Gastrocnemius medialis (tissue), 4 donors: Measurements from ENCODE around the gene CRABP2. TPM values are rescaled to one million over a fixed set of nuclear protein-coding genes. Genes with fewer than 3 reads are reported as not detected.

Experiments used
- ATAC-seq, 2 donors: fragments of 150-250 bp; one replicate each; pipeline ENCODE4 v1.9.1; 2016
- DNase-seq, 2 donors: peaks; one replicate each; pipeline ENCODE4 v3.0.0-alpha.2; 2019
- H3K27ac ChIP-seq, 4 donors: fragments of 200-600 bp; sonication (generic); 1 replicate in 1 of 4; 2 replicates in 3 of 4; pipeline ENCODE4 v1.5.1; 2016 to 2018; ENCODE audit warnings: mild to moderate bottlenecking in 2 of 4, moderate library complexity in 1 of 4
- H3K27me3 ChIP-seq, 3 donors: fragments of 200-600 bp; sonication (generic) in 2 of 3; 1 replicate in 1 of 3; 2 replicates in 2 of 3; pipeline versions ENCODE4 v1.5.1 to v1.6.0; 2016 to 2019; ENCODE audit warnings: mild to moderate bottlenecking in 1 of 3, moderate library complexity in 1 of 3
- H3K36me3 ChIP-seq, 2 donors: fragments of 200-600 bp; sonication (generic) in 1 of 2; one replicate each; pipeline ENCODE4 v1.5.1; 2017 to 2018
- H3K4me1 ChIP-seq, 2 donors: fragments of 200-600 bp; sonication (generic) in 1 of 2; one replicate each; pipeline ENCODE4 v1.5.1; 2016 to 2017; ENCODE audit warnings: mild to moderate bottlenecking in 2 of 2
- H3K4me3 ChIP-seq, 4 donors: fragments of 200-600 bp; sonication (generic) in 3 of 4; 1 replicate in 1 of 4; 2 replicates in 3 of 4; pipeline ENCODE4 v1.5.1; 2016 to 2019; ENCODE audit warnings: mild to moderate bottlenecking in 2 of 4
- H3K9me3 ChIP-seq, 3 donors: fragments of 200-600 bp; sonication (generic) in 2 of 3; 1 replicate in 1 of 3; 2 replicates in 2 of 3; pipeline ENCODE4 v1.5.1; 2016 to 2019
- POLR2A ChIP-seq, 2 donors: fragments of 450-650 bp; IDR thresholded peaks; one replicate each; pipeline ENCODE4 v1.6.1; 2017; ENCODE audit warnings: antibody characterized with exemption in 2 of 2, mild to moderate bottlenecking in 2 of 2, moderate library complexity in 2 of 2
- in situ Hi-C, 4 donors: fragments of 200-750 bp; cut with MboI; loops; one replicate each; pipeline versions ENCODE4 v1.15.0 to v1.8.0; 2017; ENCODE audit warnings: low sequenced_read_pairs in 4 of 4
- intact Hi-C: fragments of 100-400 bp; cut with DNase I; formaldehyde crosslinking; loops from one replicate; pipeline ENCODE4 v1.15.1; 2023; ENCODE audit warnings: low total_unique reads
- total RNA-seq, 4 donors: library from RNA; depleted of rRNA; stranded (reverse); fragments of >200 nt; gene quantifications; one replicate each; pipeline versions ENCODE4 v1.1.0 to v1.2.3, GENCODE V29; 2016
- TF ChIP-seq, protein P1 (sequence below), 5 experiments: fragments of 450-650 bp in 3 of 5; fragments of 200-600 bp in 2 of 5; sonication (generic) in 2 of 5; IDR thresholded peaks in 4 of 5; conservative IDR thresholded peaks in 1 of 5; 1 replicate in 4 of 5; 2 replicates in 1 of 5; pipeline ENCODE4 v1.5.1; 2016 to 2019; ENCODE audit warnings: antibody characterized with exemption in 5 of 5, mild to moderate bottlenecking in 3 of 5, moderate library complexity in 3 of 5

CRABP2 gene
- total RNA-seq, 4 donors from 2014 or later: 0.98 to 1.3 TPM; not detected in 2

DNA sequence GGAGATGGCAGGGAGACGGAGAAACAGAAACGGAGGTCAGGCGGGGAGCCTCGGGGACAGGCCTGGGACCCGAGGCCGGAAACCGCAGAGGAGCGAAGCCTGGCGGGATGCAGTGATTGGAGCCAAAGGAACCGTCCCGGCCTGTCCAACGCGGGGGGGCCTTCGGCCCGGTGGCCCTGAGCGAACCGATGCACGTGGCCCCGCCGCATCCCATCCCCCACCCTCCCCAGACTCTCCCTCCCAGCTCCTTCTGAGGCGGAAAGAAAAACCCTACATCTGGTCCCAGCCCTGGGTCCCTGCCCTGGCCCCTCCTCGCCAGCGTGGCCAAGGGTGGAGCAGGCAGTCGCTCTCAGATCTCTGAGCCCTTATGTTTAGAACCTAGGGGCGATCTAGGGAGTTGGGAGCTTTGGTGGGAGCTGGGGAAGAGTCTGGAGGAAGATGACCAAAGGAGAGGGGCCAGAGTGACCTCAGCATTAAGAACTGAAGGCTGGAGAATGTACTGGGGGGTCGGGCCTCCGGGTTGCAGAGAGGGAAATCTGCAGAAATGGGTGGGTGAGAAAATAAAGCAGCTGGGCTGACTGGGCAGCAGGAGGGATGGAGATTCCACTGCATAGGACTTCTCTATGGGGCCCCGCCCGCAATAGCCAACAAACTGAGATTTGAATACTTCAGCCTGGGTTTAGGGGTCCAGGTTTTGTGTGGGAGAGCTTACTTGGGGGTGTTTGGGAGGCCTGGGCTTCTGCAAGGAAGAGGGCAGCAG lies 1.5 kb upstream of the CRABP2 start:
- Histone ChIP-seq H3K36me3 (no peaks in the 10 kb centered on the region), H3K9me3 (no peaks in the 10 kb centered on the region), H3K4me1 (peaks cover 28% of the 10 kb centered on the region in 2 donors), H3K27ac (peak overlapping the region; percentile 60 to 69 (median 65)), H3K4me3 (peak overlapping the region; percentile 37 to 69 (median 50)), H3K27me3 (peaks cover 35 to 38% (median 37%) of the 10 kb centered on the region in 3 donors)
- ATAC-seq: peak; percentile 15 to 35
- in situ Hi-C loops: loop anchor here in 1 of 4 donors (25.0 kb wide), 1 partner anchor 155 kb away; the partner anchor contains the start of genes INSRR and NTRK1
- intact Hi-C loops: no loop called here
- TF ChIP-seq, protein P1, sequence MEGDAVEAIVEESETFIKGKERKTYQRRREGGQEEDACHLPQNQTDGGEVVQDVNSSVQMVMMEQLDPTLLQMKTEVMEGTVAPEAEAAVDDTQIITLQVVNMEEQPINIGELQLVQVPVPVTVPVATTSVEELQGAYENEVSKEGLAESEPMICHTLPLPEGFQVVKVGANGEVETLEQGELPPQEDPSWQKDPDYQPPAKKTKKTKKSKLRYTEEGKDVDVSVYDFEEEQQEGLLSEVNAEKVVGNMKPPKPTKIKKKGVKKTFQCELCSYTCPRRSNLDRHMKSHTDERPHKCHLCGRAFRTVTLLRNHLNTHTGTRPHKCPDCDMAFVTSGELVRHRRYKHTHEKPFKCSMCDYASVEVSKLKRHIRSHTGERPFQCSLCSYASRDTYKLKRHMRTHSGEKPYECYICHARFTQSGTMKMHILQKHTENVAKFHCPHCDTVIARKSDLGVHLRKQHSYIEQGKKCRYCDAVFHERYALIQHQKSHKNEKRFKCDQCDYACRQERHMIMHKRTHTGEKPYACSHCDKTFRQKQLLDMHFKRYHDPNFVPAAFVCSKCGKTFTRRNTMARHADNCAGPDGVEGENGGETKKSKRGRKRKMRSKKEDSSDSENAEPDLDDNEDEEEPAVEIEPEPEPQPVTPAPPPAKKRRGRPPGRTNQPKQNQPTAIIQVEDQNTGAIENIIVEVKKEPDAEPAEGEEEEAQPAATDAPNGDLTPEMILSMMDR (IDR thresholded peaks at IDR 0.05 in 4 of 5, conservative IDR thresholded peaks at IDR 0.05 in 1 of 5): no peak
- TF ChIP-seq POLR2A (IDR thresholded peaks at IDR 0.05): no peak
- DNase-seq: peak in 1 of 2 donors; percentile 51

DNA sequence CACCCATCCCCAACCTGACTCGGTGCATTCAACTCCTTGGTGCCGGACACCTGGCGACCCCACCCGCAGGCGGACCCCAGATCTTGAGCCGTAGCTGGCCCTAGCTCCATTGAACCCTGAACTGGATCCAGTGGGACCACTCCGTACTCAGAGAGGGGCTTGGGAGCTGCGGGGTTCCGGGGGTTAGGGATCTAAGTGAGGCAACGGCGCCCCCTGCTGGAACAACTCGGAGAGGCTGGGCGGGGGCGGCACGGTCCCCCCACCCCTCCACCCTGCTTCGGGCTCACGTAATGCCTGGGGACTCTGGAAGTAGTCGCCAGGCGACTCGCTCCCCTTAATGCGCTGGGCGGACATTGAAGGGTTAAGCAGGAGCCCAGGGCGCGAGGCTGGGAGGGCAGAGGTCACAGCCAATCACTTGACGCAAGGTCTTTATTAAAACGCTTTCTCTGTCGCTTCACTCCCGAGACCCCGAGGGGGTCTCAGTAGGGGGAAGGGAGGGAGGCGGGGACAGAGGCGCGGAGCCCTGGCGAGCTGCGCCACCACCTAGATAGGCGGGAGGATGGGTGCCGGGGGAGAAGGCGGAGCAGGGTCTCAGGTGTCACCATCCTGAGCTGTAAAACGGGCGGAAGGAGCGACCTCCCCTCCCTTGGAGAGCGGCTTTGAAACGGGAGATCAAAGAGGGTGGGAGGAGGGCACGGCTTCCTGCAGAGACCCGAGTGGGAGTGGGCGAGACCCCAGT lies 704 bp upstream of the CRABP2 start:
- intact Hi-C loops: loop anchor here (1.0 kb wide), 1 partner anchor 17 kb away; no protein-coding TSS in a partner anchor
- DNase-seq: peak in 1 of 2 donors; percentile 36
- H3K4me3 ChIP-seq: peak overlapping the region; percentile 37 to 69 (median 50)
- peaks cover 38 to 43% (median 40%) of the 10 kb centered on the region in 3 donors for H3K27me3 ChIP-seq
- peak; percentile 33 to 49 for ATAC-seq
- H3K4me1 ChIP-seq: peaks cover 28% of the 10 kb centered on the region in 2 donors
- H3K36me3 ChIP-seq: no peaks in the 10 kb centered on the region
- in situ Hi-C loops: loop anchor here in 1 of 4 donors (25.0 kb wide), 1 partner anchor 156 kb away; the partner anchor contains the start of genes INSRR and NTRK1
- peak overlapping the region; percentile 60 to 69 (median 65) for H3K27ac ChIP-seq
- no peak for TF ChIP-seq POLR2A (IDR thresholded peaks at IDR 0.05)
- TF ChIP-seq, protein P1 (IDR thresholded peaks at IDR 0.05 in 4 of 5, conservative IDR thresholded peaks at IDR 0.05 in 1 of 5): peak; percentile 66 to 90 (median 87)
- no peaks in the 10 kb centered on the region for H3K9me3 ChIP-seq

DNA sequence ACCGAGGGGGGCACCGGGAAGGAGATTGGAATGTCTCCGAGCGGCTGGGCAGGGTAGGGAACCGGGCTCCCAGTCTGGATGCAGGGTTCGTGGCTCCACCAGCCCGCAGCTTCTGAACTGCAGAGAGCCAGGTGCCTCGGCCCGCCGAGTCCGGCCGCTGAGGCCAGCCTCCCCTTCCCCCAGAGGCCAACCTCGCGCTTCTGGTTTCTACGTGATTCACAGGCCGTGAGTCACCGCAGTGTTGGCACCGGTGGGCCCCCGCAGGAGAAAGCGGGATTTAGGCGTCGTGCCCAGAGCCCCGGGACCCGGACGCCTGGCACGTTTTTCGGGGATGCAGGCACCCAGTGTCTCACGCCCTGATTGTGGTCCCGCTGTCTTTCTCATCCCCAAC lies 458 bp downstream of the CRABP2 start:
- Histone ChIP-seq H3K9me3 (no peaks in the 10 kb centered on the region), H3K36me3 (no peaks in the 10 kb centered on the region), H3K27ac (peak overlapping the region in 2 of 4 donors; percentile 60 to 69), H3K4me3 (peak overlapping the region; percentile 37 to 69 (median 50)), H3K4me1 (peaks cover 28% of the 10 kb centered on the region in 2 donors), H3K27me3 (peaks cover 38 to 48% (median 40%) of the 10 kb centered on the region in 3 donors)
- ATAC-seq: peak; percentile 41 to 67
- TF ChIP-seq, protein P1 (IDR thresholded peaks at IDR 0.05 in 4 of 5, conservative IDR thresholded peaks at IDR 0.05 in 1 of 5): no peak
- TF ChIP-seq POLR2A (IDR thresholded peaks at IDR 0.05): no peak
- intact Hi-C loops: loop anchor here (1.0 kb wide), 1 partner anchor 16 kb away; no protein-coding TSS in a partner anchor
- DNase-seq: peak in 1 of 2 donors; percentile 64
- in situ Hi-C loops: loop anchor here in 1 of 4 donors (25.0 kb wide), 1 partner anchor 157 kb away; the partner anchor contains the start of genes INSRR and NTRK1

DNA sequence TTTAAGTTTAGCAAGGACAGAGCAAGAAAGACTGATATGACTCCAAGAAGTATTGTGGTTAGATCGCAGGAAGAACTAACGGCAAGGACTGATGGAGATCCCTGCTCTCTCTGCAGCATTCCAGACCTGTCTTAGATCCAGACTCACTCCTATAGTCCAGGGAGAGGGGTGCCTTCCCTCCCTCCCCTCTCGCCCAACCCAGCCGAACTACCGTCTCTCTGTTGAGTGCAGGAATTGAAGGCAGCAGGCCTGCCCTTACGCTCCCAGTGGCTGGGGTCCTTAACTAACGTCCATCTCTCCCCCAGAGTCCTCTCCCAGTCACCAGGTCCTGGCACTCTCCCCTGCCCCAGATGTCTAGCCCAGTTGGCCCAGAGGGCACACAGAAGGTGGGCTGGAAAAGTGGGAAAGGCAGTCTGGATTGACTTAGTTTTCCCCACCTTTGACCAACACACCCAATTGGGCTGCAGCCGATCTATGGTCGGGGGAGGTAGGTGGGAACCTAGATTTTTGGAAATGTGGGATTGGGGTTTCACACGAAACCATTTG lies 1.1 kb downstream of the CRABP2 start:
- in situ Hi-C loops: loop anchor here in 1 of 4 donors (25.0 kb wide), 1 partner anchor 158 kb away; the partner anchor contains the start of genes INSRR and NTRK1
- TF ChIP-seq, protein P1 (IDR thresholded peaks at IDR 0.05 in 4 of 5, conservative IDR thresholded peaks at IDR 0.05 in 1 of 5): no peak
- TF ChIP-seq POLR2A (IDR thresholded peaks at IDR 0.05): no peak
- intact Hi-C loops: no loop called here
- Histone ChIP-seq H3K4me1 (peaks cover 28% of the 10 kb centered on the region in 2 donors), H3K27ac (peak overlapping the region in 1 of 4 donors; percentile 2), H3K9me3 (no peaks in the 10 kb centered on the region), H3K27me3 (peaks cover 38 to 48% (median 40%) of the 10 kb centered on the region in 3 donors), H3K36me3 (no peaks in the 10 kb centered on the region), H3K4me3 (peak overlapping the region in 2 of 4 donors; percentile 44 to 69)
- no peak for ATAC-seq
- DNase-seq: no peak
